Left ventricle myocardium superior (tissue), 1 donor: ENCODE data around the gene ZNF565. TPM values are rescaled to one million over a fixed set of nuclear protein-coding genes. Genes with fewer than 3 reads are reported as not detected.

ENCODE experiments used
- total RNA-seq: library from RNA; stranded (reverse); fragmentation: NEBNext Ultra II Directional; extraction: Animal tissue kit (Norgen Biotek cat#: 25700); gene quantifications from one replicate; pipeline ENCODE4 v1.2.1, GENCODE V29; 2021
- donor health status: DM: no; HTN: yes; CAD: no; lungs with severe emphysema.

Gene ZNF565
- total RNA-seq, 1 donor from 2014 or later, result 4.6 TPM

Other genes with a start within 250 kb of the ZNF565 start
- gene SDHAF1, start 219.5 kb downstream of the ZNF565 start, total RNA-seq, result 9.4 TPM
- gene SYNE4, start 205.9 kb downstream of the ZNF565 start, total RNA-seq, result 0.30 TPM
- gene ALKBH6, start 200.5 kb downstream of the ZNF565 start, total RNA-seq, result 7.8 TPM
- gene CLIP3, start 181.8 kb downstream of the ZNF565 start, total RNA-seq, result 5.0 TPM
- gene THAP8, start 160.4 kb downstream of the ZNF565 start, total RNA-seq, result 4.0 TPM
- gene WDR62, start 159.8 kb downstream of the ZNF565 start, total RNA-seq, result 28.7 TPM
- not detected for gene OVOL3, start 103.5 kb downstream of the ZNF565 start, total RNA-seq
- 157 TPM for gene POLR2I, start 99.8 kb downstream of the ZNF565 start, total RNA-seq
- gene TBCB, start 99.2 kb downstream of the ZNF565 start, total RNA-seq, result 93.7 TPM
- 838 TPM for gene CAPNS1, start 74.6 kb downstream of the ZNF565 start, total RNA-seq
- 3,262 TPM for gene COX7A1, start 62.2 kb downstream of the ZNF565 start, total RNA-seq
- 29.1 TPM for gene ZNF146, start 441 bp upstream of the ZNF565 start, total RNA-seq
- 2.4 TPM for gene ZFP14, start 164.5 kb upstream of the ZNF565 start, total RNA-seq
- 5.0 TPM for gene ZFP82, start 204.0 kb upstream of the ZNF565 start, total RNA-seq